GM12891 (cell line): ENCODE data around the gene MAGEB17. TPM values are rescaled to one million over a fixed set of nuclear protein-coding genes. Genes with fewer than 3 reads are reported as not detected.
A peak's percentile ranks its signal among the peaks of the same experiment; 100 is the strongest.

ENCODE experiments used
- DNase-seq: peaks from one replicate; pipeline ENCODE4 v3.0.0; 2011; ENCODE audit warnings: low spot score; ENCODE audit not compliant: insufficient read length
- FAIRE-seq: peaks from 2 replicates; lab custom pipeline; 2011; peaks lifted over from hg19 to GRCh38; lab: Jason Lieb, UNC
- PAX5 ChIP-seq: IDR thresholded peaks from 2 replicates; pipeline ENCODE4 v1.6.1; 2011; ENCODE audit warnings: low read length, moderate library complexity, mild to moderate bottlenecking; ENCODE audit not compliant: insufficient read depth, severe bottlenecking
- POLR2A ChIP-seq: IDR thresholded peaks from 2 replicates; pipeline ENCODE4 v1.6.1; 2011; ENCODE audit warnings: low read depth, low read length, control low read depth
- POLR2AphosphoS5 ChIP-seq: IDR thresholded peaks from 2 replicates; pipeline ENCODE4 v1.6.1; 2011; ENCODE audit warnings: low read depth, low read length, control low read depth
- POU2F2 ChIP-seq: IDR thresholded peaks from 2 replicates; pipeline ENCODE4 v1.6.1; 2011; ENCODE audit warnings: low read depth, mild to moderate bottlenecking, control low read depth, low read length, moderate library complexity
- SPI1 ChIP-seq: IDR thresholded peaks from 2 replicates; pipeline ENCODE4 v1.6.1; 2011; ENCODE audit warnings: low read depth, low read length, control low read depth
- TAF1 ChIP-seq: IDR thresholded peaks from 2 replicates; pipeline ENCODE4 v1.6.1; 2011; ENCODE audit warnings: low read depth, low read length, control low read depth
- polyA plus RNA-seq: library from polyadenylated mRNA; unstranded; fragments of >200 nt; gene quantifications from one replicate; pipeline ENCODE4 v1.2.1, GENCODE V29; 2012; ENCODE audit warnings: low read depth, missing spikeins, inconsistent platforms; ENCODE audit not compliant: missing spikeins

The MAGEB17 gene
- polyA plus RNA-seq, result not detected

GRCh38 chrX:16167181-16167580, at the start of gene MAGEB17:
Gene MAGEB17, plus strand, starts transcription at chrX:16167481. Its CDS starts 2,902 bp downstream, at chrX:16170383.
- no peak for DNase-seq
- no peak for FAIRE-seq
- TF ChIP-seq POU2F2, result no peak
- TF ChIP-seq POLR2AphosphoS5, result no peak
- no peak for TF ChIP-seq TAF1
- no peak for TF ChIP-seq PAX5
- no peak for TF ChIP-seq SPI1
- TF ChIP-seq POLR2A, result no peak

GRCh38 chrX:16119353-16120220, 47.7 kb upstream of the MAGEB17 start:
- FAIRE-seq (peak; percentile 96), DNase-seq (no peak)
- TF ChIP-seq SPI1, result peak; percentile 96
- no peak for TF ChIP-seq POU2F2

GRCh38 chrX:16120431-16120830, 46.9 kb upstream of the MAGEB17 start:
- FAIRE-seq (no peak), DNase-seq (no peak)
- TF ChIP-seq POLR2A, result no peak
- TF ChIP-seq POU2F2, result no peak
- no peak for TF ChIP-seq SPI1
- no peak for TF ChIP-seq POLR2AphosphoS5
- no peak for TF ChIP-seq PAX5
- TF ChIP-seq TAF1, result no peak

- FAIRE-seq, result peak; percentile 93
- TF ChIP-seq POU2F2, result no peak
- TF ChIP-seq POLR2AphosphoS5, result no peak
- TF ChIP-seq SPI1, result no peak
- TF ChIP-seq TAF1, result no peak
- no peak for TF ChIP-seq PAX5
- TF ChIP-seq POLR2A, result no peak
- DNase-seq, result no peak
Measured at GRCh38 chrX:16123222-16123786, 44.0 kb upstream of the MAGEB17 start, which contains the start of gene GRPR. Gene GRPR, plus strand, starts transcription at chrX:16123565. Its CDS starts 389 bp downstream, at chrX:16123954.

GRCh38 chrX:16124201-16124600, 43.1 kb upstream of the MAGEB17 start:
- peak; percentile 83 for FAIRE-seq
- no peak for DNase-seq
- TF ChIP-seq PAX5, result no peak
- TF ChIP-seq POLR2AphosphoS5, result no peak

- DNase-seq (no peak), FAIRE-seq (peak; percentile 87)
- TF ChIP-seq POLR2A (no peak), POLR2AphosphoS5 (no peak), POU2F2 (no peak), PAX5 (no peak), SPI1 (no peak), TAF1 (no peak)
Measured at GRCh38 chrX:16125520-16126149, 41.6 kb upstream of the MAGEB17 start.

GRCh38 chrX:16130707-16131106, 36.6 kb upstream of the MAGEB17 start:
- FAIRE-seq (peak; percentile 58), DNase-seq (no peak)

GRCh38 chrX:16134936-16135335, 32.3 kb upstream of the MAGEB17 start:
- no peak for TF ChIP-seq POLR2AphosphoS5
- TF ChIP-seq TAF1, result no peak
- no peak for TF ChIP-seq SPI1
- no peak for TF ChIP-seq POU2F2
- TF ChIP-seq PAX5, result no peak
- TF ChIP-seq POLR2A, result no peak
- FAIRE-seq, result no peak

More at GRCh38 chrX:16130707-16131106, 36.6 kb upstream of the MAGEB17 start:
- TF ChIP-seq SPI1 (no peak), POLR2AphosphoS5 (no peak), POU2F2 (no peak), PAX5 (no peak), POLR2A (no peak), TAF1 (no peak)

GRCh38 chrX:16136080-16136479, 31.2 kb upstream of the MAGEB17 start:
- no peak for FAIRE-seq
- no peak for TF ChIP-seq TAF1
- no peak for TF ChIP-seq PAX5
- TF ChIP-seq POU2F2, result no peak
- no peak for TF ChIP-seq SPI1
- TF ChIP-seq POLR2AphosphoS5, result no peak
- no peak for TF ChIP-seq POLR2A
- no peak for DNase-seq

More at GRCh38 chrX:16134936-16135335, 32.3 kb upstream of the MAGEB17 start:
- no peak for DNase-seq
